ENCODE measurements around the gene JDP2.

DNA sequence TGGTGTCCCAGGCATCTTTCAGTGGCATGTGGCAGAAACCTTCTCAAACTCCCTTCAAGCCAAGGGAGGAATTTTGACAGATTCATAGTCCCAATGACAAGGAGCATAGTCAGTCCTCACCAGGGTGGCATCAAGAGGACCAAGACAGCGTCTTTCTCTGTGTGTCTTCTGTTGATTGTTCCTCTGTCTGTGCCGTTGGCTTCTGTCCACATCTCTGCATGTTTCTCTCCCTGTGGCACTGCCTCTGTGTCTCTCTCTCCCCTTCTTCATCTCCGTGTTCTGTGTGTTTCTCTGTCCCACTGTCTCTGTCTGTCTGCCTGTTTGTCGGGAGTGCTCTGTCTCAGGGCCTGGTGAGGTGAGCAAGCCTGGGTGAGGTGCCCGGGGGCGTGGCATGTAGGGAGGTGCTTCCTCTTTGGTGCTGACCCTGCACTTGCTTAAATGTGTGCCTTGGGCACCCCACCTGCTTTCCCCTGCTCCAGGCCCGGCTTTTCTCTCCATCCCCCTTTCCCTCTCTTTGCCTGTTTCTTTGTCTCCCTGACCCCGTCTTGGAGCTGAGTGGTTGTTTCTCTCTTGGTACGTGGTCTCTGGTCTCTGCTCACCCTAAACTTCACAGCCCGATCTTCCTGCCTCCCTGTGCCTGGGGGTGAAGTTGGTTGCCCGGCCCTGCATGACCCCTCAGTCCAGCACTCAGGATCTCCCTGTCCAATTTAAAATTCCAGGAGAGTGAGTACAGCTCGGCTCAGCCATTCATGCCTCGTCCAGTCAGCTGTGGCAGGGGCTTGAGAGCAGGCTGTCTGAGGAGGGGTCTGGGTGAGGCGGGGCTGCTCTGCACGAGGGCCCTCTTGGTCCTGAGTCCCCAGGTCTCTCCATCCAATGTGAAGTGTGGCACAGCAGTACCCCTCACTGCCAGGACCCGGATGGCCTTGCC lies 28.5 kb downstream of the JDP2 start:
- TF ChIP-seq ELF4 (IDR thresholded peaks at IDR 0.05) (no peak), SUZ12 (IDR thresholded peaks at IDR 0.05) (no peak), HDGF (IDR thresholded peaks at IDR 0.05; ENCODE audit: borderline replicate concordance) (no peak), TARDBP (IDR thresholded peaks at IDR 0.05) (no peak), FOXA1 (IDR thresholded peaks at IDR 0.05) (no peak), BHLHE40 (IDR thresholded peaks at IDR 0.05; ENCODE audit: borderline replicate concordance) (no peak), L3MBTL2 (conservative IDR thresholded peaks at IDR 0.05) (no peak), FOXK2 (IDR thresholded peaks at IDR 0.05) (no peak), FOXM1 (IDR thresholded peaks at IDR 0.05; ENCODE audit: borderline replicate concordance) (no peak), ZNF384 (IDR thresholded peaks at IDR 0.05) (no peak), SP1 (IDR thresholded peaks at IDR 0.05) (no peak)

All from HEK293T (cell line).